Peyer's patch (tissue), 4 donors: ENCODE data around the gene MYOZ3. TPM values are rescaled to one million over a fixed set of nuclear protein-coding genes. Genes with fewer than 3 reads are reported as not detected.

ENCODE experiments used
- DNase-seq, 3 donors: peaks; one replicate each; pipeline ENCODE4 v3.0.0-alpha.2; 2017 to 2019
- H3K27ac ChIP-seq, 4 donors: fragments of 200-600 bp; sonication (generic); one replicate each; pipeline ENCODE4 v1.5.1; 2016 to 2019
- H3K27me3 ChIP-seq, 2 donors: fragments of 200-600 bp; sonication (generic); one replicate each; pipeline ENCODE4 v1.5.1; 2019
- H3K36me3 ChIP-seq, 3 donors: fragments of 200-600 bp; sonication (generic); one replicate each; pipeline ENCODE4 v1.5.1; 2016 to 2019
- H3K4me1 ChIP-seq, 4 donors: fragments of 200-600 bp; sonication (generic); one replicate each; pipeline ENCODE4 v1.5.1; 2016 to 2019
- H3K4me3 ChIP-seq, 4 donors: fragments of 200-600 bp; sonication (generic); 1 replicate in 3 of 4; 2 replicates in 1 of 4; pipeline ENCODE4 v1.5.1; 2016 to 2019; ENCODE audit warnings: mild to moderate bottlenecking in 1 of 4
- H3K9me3 ChIP-seq, 4 donors: fragments of 200-600 bp; sonication (generic); one replicate each; pipeline ENCODE4 v1.5.1; 2016 to 2019; ENCODE audit warnings: mild to moderate bottlenecking in 1 of 4
- POLR2A ChIP-seq, 2 donors: fragments of 450-650 bp; IDR thresholded peaks; one replicate each; pipeline ENCODE4 v1.5.1; 2017; ENCODE audit warnings: antibody characterized with exemption in 2 of 2, mild to moderate bottlenecking in 2 of 2, moderate library complexity in 2 of 2
- total RNA-seq, 4 donors: library from RNA; depleted of rRNA; stranded (reverse); fragments of >200 nt; gene quantifications; one replicate each; pipeline ENCODE4 v1.1.0, GENCODE V29; 2016
- TF ChIP-seq, protein P1 (sequence below), 6 experiments: fragments of 450-650 bp in 4 of 6; fragments of 200-600 bp in 2 of 6; sonication (generic) in 1 of 6; IDR thresholded peaks; one replicate each; pipeline ENCODE4 v1.5.1; 2017 to 2019; ENCODE audit warnings: antibody characterized with exemption in 6 of 6, mild to moderate bottlenecking in 3 of 6, moderate library complexity in 1 of 6

The MYOZ3 gene
- total RNA-seq, 4 donors from 2014 or later: 0.54 TPM; not detected in 3

GRCh38 chr5:150650021-150651006, 10.7 kb upstream of the MYOZ3 start:
- DNase-seq: no peak

DNA sequence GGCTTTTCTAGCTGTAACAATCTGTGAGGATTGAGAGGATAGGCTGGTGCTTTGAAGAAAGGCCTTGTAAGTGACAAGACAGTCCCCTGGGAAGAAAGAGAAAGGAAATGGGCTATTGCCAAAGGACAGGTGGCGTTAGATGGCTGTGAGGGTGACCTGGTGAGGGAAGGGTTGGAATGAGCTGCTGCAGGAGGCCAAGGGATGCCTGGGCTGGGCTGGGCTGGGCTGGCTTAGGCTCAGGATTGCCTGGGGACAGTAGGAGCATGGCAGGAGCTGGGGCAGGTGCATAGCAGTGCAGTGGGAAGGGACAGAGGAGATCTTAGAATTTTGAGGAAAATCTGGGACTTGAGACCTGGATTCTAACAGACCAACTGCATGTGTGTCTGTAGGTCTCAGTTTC, 9.7 kb upstream of the MYOZ3 start:
- TF ChIP-seq POLR2A (IDR thresholded peaks at IDR 0.05): no peak
- TF ChIP-seq, protein P1, sequence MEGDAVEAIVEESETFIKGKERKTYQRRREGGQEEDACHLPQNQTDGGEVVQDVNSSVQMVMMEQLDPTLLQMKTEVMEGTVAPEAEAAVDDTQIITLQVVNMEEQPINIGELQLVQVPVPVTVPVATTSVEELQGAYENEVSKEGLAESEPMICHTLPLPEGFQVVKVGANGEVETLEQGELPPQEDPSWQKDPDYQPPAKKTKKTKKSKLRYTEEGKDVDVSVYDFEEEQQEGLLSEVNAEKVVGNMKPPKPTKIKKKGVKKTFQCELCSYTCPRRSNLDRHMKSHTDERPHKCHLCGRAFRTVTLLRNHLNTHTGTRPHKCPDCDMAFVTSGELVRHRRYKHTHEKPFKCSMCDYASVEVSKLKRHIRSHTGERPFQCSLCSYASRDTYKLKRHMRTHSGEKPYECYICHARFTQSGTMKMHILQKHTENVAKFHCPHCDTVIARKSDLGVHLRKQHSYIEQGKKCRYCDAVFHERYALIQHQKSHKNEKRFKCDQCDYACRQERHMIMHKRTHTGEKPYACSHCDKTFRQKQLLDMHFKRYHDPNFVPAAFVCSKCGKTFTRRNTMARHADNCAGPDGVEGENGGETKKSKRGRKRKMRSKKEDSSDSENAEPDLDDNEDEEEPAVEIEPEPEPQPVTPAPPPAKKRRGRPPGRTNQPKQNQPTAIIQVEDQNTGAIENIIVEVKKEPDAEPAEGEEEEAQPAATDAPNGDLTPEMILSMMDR (IDR thresholded peaks at IDR 0.05): no peak
- H3K27ac ChIP-seq: no peak overlapping the region
- no peak overlapping the region for H3K4me3 ChIP-seq
- DNase-seq: no peak
- H3K27me3 ChIP-seq: no peaks in the 10 kb centered on the region
- H3K9me3 ChIP-seq: no peaks in the 10 kb centered on the region
- peaks cover 0 to 46% (median 0%) of the 10 kb centered on the region in 3 donors for H3K36me3 ChIP-seq
- H3K4me1 ChIP-seq: peaks cover 0 to 13% (median 3%) of the 10 kb centered on the region in 4 donors

More at GRCh38 chr5:150650021-150651006, 10.7 kb upstream of the MYOZ3 start:
- TF ChIP-seq, protein P1 (IDR thresholded peaks at IDR 0.05): no peak
- TF ChIP-seq POLR2A (IDR thresholded peaks at IDR 0.05): no peak
- Histone ChIP-seq H3K4me3 (no peak overlapping the region), H3K27me3 (no peaks in the 10 kb centered on the region), H3K36me3 (peaks cover 0 to 46% (median 0%) of the 10 kb centered on the region in 3 donors), H3K9me3 (no peaks in the 10 kb centered on the region), H3K27ac (no peak overlapping the region), H3K4me1 (peaks cover 0 to 10% (median 0%) of the 10 kb centered on the region in 4 donors)

GRCh38 chr5:150651924-150652671, 9.0 kb upstream of the MYOZ3 start:
- Histone ChIP-seq H3K9me3 (no peaks in the 10 kb centered on the region), H3K4me1 (peaks cover 0 to 13% (median 5%) of the 10 kb centered on the region in 4 donors), H3K36me3 (peaks cover 0 to 46% (median 0%) of the 10 kb centered on the region in 3 donors), H3K27ac (no peak overlapping the region), H3K4me3 (no peak overlapping the region), H3K27me3 (no peaks in the 10 kb centered on the region)
- TF ChIP-seq, protein P1 (IDR thresholded peaks at IDR 0.05): no peak
- no peak for TF ChIP-seq POLR2A (IDR thresholded peaks at IDR 0.05)
- DNase-seq: no peak

DNA sequence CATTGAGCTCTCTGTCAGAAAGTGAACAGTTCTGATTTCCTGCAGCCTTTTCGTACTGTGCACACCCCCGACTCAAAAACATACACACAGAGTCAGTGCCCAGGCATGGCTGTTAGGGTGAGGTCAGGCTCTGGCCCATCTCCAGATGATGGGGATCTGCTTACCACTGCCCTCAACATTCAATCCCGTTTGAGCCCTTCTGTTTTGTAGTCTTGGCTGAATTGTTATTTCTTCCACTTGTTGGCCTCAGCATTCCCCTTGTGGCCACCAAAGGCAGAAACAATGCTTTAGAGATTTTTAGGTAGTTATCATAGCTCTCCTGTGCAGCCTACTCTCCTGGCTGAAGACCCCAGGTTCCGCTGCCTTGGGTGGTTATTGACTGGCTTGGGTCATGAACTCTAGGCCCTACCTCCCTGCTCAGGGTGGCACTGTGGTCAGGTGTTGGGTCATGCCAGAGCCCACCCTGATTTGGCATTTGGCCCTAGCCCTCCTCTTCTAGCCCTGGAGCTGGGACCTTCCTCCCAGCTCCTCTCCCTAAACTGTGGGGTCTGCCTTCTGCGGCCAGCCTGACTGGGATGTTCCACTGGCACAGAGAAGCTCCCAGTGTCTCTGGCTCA, 7.8 kb upstream of the MYOZ3 start:
- TF ChIP-seq POLR2A (IDR thresholded peaks at IDR 0.05): no peak
- TF ChIP-seq, protein P1 (IDR thresholded peaks at IDR 0.05): peak in 1 of 6 experiments; percentile 9
- peaks cover 0 to 40% (median 0%) of the 10 kb centered on the region in 3 donors for H3K36me3 ChIP-seq
- DNase-seq: no peak
- H3K27ac ChIP-seq: peak overlapping the region in 2 of 4 donors; percentile 15 to 28
- H3K4me3 ChIP-seq: no peak overlapping the region
- H3K27me3 ChIP-seq: no peaks in the 10 kb centered on the region
- H3K9me3 ChIP-seq: no peaks in the 10 kb centered on the region
- H3K4me1 ChIP-seq: peaks cover 0 to 13% (median 6%) of the 10 kb centered on the region in 4 donors
